Measurements from ENCODE around the gene NGLY1. TPM values are rescaled to one million over a fixed set of nuclear protein-coding genes. Genes with fewer than 3 reads are reported as not detected.

The NGLY1 gene
- total and polyA plus RNA-seq, 10 of the 15 experiments (the other 5 are each of a cell fraction or from before 2014, with no cell fraction given): 29.8 to 73.5 (median 47.0) TPM

DNA sequence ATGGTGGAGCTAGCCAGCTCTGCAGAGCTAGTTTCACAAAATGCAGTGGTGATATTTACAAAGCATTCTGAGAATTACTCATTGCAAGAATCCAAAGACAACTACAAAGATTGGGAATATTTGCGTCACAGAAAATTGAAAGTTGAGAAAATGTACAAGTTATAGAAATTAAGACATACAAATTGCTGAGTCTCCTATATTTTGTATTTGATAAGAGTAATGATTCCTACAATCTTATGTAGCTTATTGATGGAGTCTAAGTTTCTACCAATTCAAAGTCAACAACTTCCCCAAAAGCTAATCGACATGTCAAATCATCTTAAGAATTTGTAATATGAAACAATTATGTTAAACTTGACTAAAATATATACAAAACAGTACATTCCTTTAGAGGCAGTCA lies 72.2 kb downstream of the NGLY1 start:
- H3K36me3 ChIP-seq (ENCODE audit: control insufficient read depth in 2 of 2, insufficient read depth in 2 of 2, low read length in 1 of 2): no peaks in the 10 kb centered on the region
- 91% methylated on average over 2 of the region's 2 CpGs for WGBS (ENCODE audit: insufficient coverage, insufficient replicate concordance, low lambda C conversion rate, missing lambda C conversion rate)
- TF ChIP-seq ZNF207 (IDR thresholded peaks at IDR 0.05; ENCODE audit: borderline replicate concordance): no peak
- TF ChIP-seq CHD2 (IDR thresholded peaks at IDR 0.05; ENCODE audit: borderline replicate concordance, low read depth, low read length): no peak
- no peaks in the 10 kb centered on the region; a peak in 1 of 4 replicates for H3K27me3 ChIP-seq (replicated peaks in 1 of 2; ENCODE audit: control insufficient read depth in 2 of 2, insufficient read depth in 2 of 2, low read length in 1 of 2)
- H3K4me2 ChIP-seq (ENCODE audit: control insufficient read depth, insufficient read depth): no peak overlapping the region
- H3K4me1 ChIP-seq (ENCODE audit: control insufficient read depth, insufficient read depth, low read length): no peaks in the 10 kb centered on the region
- H3K27ac ChIP-seq (ENCODE audit: control insufficient read depth, insufficient read depth): no peak overlapping the region
- no peaks in the 10 kb centered on the region for H3K79me2 ChIP-seq (ENCODE audit: control insufficient read depth, insufficient read depth, low read length)
- ChIA-PET RAD21 (ENCODE audit: unreplicated experiment) (no interaction called here), POLR2A (no interaction called here), SMC1A (ENCODE audit: uncharacterized antibody, unreplicated experiment) (interaction anchor here (1.3 to 1.5 kb wide), 2 partner anchors 11 to 44 kb away, joined by 3 to 4 read pairs; no protein-coding TSS in a partner anchor), CTCF (no interaction called here)
- ATAC-seq: no peak
- in situ Hi-C loops (cut with MboI): no loop called here
- no peaks in the 10 kb centered on the region for H3K9me3 ChIP-seq (replicated peaks; ENCODE audit: control insufficient read depth, insufficient read depth, low read length)
- no TSS peak for BruUV-seq (replicated peaks)
- no peak overlapping the region for H3K9ac ChIP-seq (ENCODE audit: control insufficient read depth, insufficient read depth, low read length)
- no peak overlapping the region for H2AFZ ChIP-seq (ENCODE audit: control insufficient read depth, low read depth, low read length)
- no peaks in the 10 kb centered on the region for H4K20me1 ChIP-seq (ENCODE audit: control insufficient read depth, insufficient read depth)
- intact Hi-C loops (cut with micrococcal nuclease; ENCODE audit: unreplicated experiment): no loop called here
- no peak overlapping the region for H3K4me3 ChIP-seq
- no peak for FAIRE-seq
- DNase-seq (ENCODE audit: low read depth, low spot score): no peak

DNA sequence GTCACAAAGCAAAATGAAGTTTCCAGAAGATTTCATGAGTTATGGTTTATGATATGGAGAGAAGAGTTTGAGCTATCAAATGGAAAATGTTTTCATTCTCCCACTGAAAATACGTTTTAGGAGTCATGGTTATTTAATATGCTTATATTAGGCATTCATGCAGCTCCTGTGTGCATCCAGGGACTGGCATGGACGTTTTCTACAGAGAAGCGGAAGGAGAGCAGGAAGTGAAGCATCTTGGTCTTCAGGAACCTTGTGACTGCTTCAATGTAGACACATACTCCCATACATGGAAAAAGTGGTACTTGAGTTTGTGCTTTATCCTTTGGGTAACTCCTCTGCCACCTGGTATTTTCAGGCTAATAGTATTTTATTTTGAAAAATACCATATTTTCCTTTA lies 75.2 kb downstream of the NGLY1 start:
- Histone ChIP-seq H3K36me3 (ENCODE audit: control insufficient read depth in 2 of 2, insufficient read depth in 2 of 2, low read length in 1 of 2) (no peaks in the 10 kb centered on the region), H3K79me2 (ENCODE audit: control insufficient read depth, insufficient read depth, low read length) (no peaks in the 10 kb centered on the region), H3K9me3 (replicated peaks; ENCODE audit: control insufficient read depth, insufficient read depth, low read length) (no peaks in the 10 kb centered on the region), H3K4me3 (no peak overlapping the region), H3K4me2 (ENCODE audit: control insufficient read depth, insufficient read depth) (no peak overlapping the region), H3K27me3 (replicated peaks in 1 of 2; ENCODE audit: control insufficient read depth in 2 of 2, insufficient read depth in 2 of 2, low read length in 1 of 2) (no peaks in the 10 kb centered on the region; a peak in 1 of 4 replicates), H3K9ac (ENCODE audit: control insufficient read depth, insufficient read depth, low read length) (no peak overlapping the region), H3K27ac (ENCODE audit: control insufficient read depth, insufficient read depth) (no peak overlapping the region), H3K4me1 (ENCODE audit: control insufficient read depth, insufficient read depth, low read length) (no peaks in the 10 kb centered on the region), H4K20me1 (ENCODE audit: control insufficient read depth, insufficient read depth) (no peaks in the 10 kb centered on the region), H2AFZ (ENCODE audit: control insufficient read depth, low read depth, low read length) (no peak overlapping the region)
- in situ Hi-C loops (cut with MboI) (no loop called here), intact Hi-C loops (cut with micrococcal nuclease; ENCODE audit: unreplicated experiment) (no loop called here)
- ChIA-PET CTCF (no interaction called here), SMC1A (ENCODE audit: uncharacterized antibody, unreplicated experiment) (no interaction called here), POLR2A (no interaction called here), RAD21 (ENCODE audit: unreplicated experiment) (no interaction called here)
- FAIRE-seq: peak; percentile 57
- DNase-seq (ENCODE audit: low read depth, low spot score): no peak
- ATAC-seq: no peak
- WGBS (ENCODE audit: insufficient coverage, insufficient replicate concordance, low lambda C conversion rate, missing lambda C conversion rate): 0% methylated on average over 3 of the region's 3 CpGs
- no TSS peak for BruUV-seq (replicated peaks)
- TF ChIP-seq NR2C2 (IDR thresholded peaks at IDR 0.05; ENCODE audit: borderline replicate concordance, control insufficient read depth, insufficient read length, low read depth): no peak
- TF ChIP-seq SRF (IDR thresholded peaks at IDR 0.05; ENCODE audit: low read depth in 2 of 2, low read length in 2 of 2): no peak
- no peak for TF ChIP-seq NFIC (IDR thresholded peaks at IDR 0.05; ENCODE audit: low read depth, low read length)
- no peak for TF ChIP-seq ETV6 (conservative IDR thresholded peaks at IDR 0.05 in 1 of 2, IDR thresholded peaks at IDR 0.05 in 1 of 2; ENCODE audit: borderline replicate concordance in 1 of 2, low read depth in 1 of 2)
- TF ChIP-seq, protein P1, sequence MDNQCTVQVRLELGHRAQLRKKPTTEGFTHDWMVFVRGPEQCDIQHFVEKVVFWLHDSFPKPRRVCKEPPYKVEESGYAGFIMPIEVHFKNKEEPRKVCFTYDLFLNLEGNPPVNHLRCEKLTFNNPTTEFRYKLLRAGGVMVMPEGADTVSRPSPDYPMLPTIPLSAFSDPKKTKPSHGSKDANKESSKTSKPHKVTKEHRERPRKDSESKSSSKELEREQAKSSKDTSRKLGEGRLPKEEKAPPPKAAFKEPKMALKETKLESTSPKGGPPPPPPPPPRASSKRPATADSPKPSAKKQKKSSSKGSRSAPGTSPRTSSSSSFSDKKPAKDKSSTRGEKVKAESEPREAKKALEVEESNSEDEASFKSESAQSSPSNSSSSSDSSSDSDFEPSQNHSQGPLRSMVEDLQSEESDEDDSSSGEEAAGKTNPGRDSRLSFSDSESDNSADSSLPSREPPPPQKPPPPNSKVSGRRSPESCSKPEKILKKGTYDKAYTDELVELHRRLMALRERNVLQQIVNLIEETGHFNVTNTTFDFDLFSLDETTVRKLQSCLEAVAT (IDR thresholded peaks at IDR 0.05): no peak
- no peak for TF ChIP-seq E2F4 (IDR thresholded peaks at IDR 0.05; ENCODE audit: low read depth, low read length)
- TF ChIP-seq CBX3 (IDR thresholded peaks at IDR 0.05; ENCODE audit: borderline replicate concordance, low read depth): no peak
- TF ChIP-seq ZNF384 (IDR thresholded peaks at IDR 0.05; ENCODE audit: borderline replicate concordance, low read depth, low read length): no peak
- no peak for TF ChIP-seq HDAC2 (IDR thresholded peaks at IDR 0.05)

Measured in GM12878 (cell line).